ENCODE results near the gene CEP128. TPM values are rescaled to one million over a fixed set of nuclear protein-coding genes. Genes with fewer than 3 reads are reported as not detected.

CEP128 gene
- polyA plus RNA-seq, 1 donor = 8.0 TPM

DNA sequence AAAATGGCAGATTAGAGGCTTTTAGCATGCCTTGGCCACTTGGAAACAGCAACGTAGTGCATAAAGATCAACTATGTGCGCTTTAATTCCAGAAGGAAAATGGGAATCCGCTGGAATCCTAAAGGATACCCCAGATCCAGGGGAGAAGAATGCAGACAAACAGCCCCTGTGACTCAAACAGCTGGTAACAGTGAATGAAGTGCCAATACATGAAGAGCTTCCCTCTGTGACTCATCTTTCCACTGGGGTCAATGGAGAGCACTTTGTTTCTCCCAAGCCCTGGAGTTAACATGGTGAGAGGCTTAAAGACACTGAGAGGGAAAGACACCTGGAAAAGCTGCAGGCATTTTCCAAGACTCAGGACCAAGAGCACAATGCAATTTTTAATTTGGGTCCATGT, 263.1 kb downstream of the CEP128 start:
- no peak for DNase-seq

DNA sequence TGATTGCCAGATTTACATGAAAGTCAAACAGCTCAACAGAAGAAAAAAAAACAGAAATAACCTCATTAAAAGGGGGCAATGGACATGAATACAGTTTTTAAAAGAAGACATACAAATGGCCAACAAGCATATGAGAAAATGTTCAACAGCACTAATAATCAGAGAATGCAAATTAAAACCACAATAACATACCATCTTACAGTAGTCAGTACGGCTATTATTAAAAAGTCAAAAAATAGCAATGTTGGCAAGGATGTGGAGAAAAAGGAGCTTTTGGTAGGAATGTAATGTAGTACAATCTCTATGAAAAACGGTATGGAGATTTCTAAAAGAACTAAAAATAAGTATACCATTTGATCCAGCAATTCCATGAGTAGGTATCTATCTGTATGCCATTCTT, 272.1 kb downstream of the CEP128 start:
- no peak for DNase-seq

DNA sequence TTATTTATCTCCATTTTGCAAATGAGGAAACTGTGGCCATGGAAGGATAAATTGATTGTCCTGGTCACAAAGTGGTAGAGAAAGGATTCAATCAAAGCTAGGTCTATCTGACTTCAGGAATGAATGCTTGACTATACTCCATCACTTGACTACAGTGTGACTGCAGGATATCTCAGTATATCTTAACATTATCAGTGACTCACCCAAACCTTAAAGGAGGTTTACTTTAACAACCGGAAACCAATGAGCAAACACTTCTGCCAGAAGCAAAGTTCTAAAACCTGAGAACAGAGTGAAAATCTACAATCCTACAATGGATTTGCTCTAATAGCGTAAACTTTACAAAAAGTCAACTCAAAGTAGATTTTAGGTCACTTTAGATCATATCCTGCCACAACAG, 277.0 kb downstream of the CEP128 start:
- no peak for DNase-seq

DNA sequence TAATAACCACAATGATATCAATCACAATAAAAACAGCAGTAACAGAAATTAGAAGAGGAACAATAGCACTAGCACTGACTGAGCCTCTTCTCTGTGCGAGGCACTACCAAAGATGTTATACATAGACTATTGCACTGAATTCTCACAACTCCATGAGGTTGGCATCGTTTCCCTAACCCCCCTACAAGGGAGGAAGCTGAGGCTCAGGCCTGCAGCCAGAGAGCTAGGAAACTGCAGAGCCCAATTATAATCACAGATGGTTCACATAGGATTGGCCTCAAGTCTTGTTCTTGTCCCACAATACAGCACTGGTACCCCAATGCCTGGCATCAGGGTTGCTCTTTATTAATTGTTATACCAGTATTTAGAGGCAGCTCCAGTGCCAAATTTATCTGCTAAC, 278.0 kb downstream of the CEP128 start:
- no peak for DNase-seq

DNA sequence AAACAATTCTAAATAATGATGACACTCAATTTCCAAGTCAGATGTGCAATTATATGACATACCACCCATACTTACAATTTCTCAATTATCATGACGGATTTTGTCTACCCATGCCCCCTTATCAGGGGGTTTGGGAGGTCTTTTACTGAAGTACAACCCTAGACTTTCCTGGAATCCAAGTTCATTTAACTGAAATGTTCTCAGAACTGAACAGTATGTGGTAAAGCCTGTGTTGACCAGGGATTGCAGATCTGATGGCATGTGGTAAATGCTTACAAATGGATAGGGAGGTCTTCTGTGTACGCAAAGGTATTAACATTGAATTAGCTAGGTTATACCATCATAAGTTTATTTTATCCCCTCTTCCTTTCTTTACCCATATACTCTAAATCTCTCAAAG, 281.8 kb downstream of the CEP128 start:
- no peak for DNase-seq

DNA sequence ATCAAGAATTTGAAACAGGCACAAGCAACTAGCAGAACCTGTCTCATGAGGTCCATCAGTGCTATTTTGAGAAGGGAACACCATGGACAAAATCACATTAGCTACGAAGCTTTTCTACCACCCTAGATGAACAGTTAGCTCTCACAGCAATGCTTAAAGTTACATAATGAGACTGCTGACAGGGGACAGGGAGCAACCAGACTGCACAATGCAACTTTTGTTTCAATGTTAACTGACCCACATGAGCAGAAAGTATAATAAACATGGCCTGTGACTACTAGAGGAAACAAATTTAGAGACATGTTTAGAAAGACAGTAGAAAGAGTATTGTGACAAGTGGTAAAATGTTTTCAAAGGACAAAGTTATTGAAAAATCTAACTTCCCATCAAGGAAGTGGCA, 282.8 kb downstream of the CEP128 start:
- no peak for DNase-seq

DNA sequence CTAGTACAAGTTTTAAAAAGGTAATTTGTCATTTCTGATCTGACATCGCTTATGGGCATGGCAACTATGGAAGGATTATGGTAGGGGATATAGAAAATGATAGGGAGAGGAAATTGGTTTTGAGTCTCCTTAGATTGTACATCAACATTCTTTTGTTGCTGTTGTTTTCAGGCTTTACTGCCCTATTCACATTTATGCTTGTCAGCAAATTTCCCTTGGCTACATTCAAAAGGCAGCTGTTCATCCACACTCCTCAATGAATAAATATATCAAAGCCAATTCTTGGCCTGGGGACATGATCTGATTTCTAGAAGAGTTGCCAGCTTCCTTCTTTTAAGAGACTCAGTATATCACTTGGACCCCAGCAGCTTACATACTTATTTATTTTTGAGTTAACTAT, 283.4 kb downstream of the CEP128 start:
- no peak for DNase-seq

DNA sequence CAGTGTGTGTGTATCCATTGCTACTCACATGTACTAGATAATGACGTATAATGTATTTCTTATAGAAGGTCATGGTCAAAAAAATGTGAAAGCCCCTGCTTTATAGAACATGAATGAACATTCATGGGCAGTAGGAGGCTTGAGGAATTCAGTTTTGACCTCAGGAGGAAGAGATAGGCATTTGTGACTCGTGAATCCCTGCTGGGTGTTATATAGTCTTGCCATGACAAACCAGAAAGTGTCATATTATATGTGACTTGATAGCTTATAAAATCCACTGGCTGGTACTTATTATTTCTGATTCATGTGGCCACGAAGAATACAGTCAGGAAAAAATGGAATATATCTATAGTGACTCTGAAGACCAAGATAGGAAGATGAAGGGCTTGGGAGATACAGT, 287.6 kb downstream of the CEP128 start:
- no peak for DNase-seq

DNA sequence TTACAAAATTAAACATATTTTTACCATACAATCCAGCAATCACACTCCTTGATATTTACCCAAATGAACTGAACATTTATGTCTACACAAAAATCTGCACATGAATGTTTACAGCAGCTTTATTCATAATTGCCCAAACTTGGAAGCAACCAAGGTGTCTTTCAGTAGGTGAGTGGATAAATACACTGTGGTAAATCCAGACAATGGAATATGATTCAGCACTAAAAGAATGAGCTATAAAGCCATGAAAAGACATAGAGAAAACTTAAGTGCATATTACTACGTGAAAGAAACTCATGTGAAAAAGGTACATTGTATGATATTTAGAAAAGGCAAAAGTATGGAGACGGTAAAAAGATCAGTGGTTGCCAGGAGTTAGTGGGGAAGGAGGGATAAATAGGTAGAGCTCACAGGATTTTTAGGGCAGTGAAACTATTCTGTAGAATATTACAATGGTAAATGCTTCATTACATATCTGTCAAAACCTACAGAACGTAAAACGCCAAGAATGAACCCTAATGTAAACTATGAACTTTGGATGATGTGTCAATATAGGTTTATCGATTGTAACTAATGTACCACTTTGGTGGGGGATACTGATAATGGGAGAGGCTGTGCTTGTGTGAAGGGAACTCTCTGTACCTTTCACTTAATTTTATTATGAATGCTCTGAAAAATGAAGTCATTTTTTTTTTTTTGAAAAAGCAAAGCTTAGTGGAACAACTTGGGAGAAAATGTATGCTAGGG, 295.7 kb downstream of the CEP128 start:
- DNase-seq = no peak

DNA sequence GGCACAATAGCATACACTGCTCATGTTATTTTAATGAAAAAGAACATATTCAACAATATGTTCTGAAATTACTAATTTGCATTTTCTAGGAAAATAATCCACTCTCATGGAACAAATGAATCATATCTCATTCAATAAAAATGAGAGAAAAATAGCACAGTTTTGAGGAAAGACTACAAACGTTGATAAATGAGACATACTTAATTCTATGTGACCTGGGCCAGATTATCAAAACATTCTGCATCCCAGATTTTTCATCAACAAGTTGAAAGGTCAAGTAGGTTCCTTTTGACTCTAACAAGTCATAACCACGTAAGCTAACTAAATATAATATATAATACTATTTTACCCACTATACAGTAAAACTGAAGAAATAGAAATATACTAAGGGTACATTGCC, 296.7 kb downstream of the CEP128 start:
- DNase-seq = no peak

DNA sequence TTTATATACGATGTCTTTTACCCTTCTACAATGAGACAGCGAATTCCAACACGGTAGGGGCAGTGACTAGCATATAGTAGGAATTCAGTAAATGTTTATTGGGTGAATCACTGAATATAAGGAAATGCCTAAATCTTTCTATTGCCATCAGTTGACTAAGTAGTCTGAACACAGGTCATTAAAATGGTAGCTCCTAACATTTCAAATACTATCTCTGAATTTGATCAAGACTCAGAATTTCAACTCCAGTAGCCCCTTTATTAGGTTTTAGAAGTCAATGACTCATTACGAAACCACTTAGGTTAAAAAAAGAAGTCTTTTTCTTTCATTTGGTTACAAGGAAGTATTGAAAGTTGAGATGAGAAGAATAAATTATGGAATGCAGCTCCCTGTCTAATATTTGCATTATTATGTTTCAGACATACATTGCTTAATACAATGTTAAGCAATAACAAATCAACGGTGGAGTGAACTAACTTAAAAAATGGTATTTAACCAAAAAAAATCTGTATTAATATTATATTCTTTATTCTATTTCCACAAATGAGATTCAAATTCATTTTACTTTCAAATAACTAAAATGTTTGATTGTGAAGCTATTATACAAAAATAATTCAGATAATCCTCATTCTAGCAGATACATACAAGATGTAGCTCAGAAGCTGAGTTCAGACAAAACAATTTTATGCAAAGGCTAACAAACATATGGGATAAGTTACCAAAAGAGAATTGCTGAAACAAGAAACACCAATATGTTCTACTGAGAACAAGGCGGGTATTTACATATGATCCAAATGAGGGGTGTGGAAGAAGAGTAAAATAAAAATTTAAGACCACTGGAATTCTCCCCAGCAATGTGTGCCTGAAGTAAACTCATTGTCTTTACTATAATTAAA, 302.7 kb downstream of the CEP128 start:
- DNase-seq = no peak

DNA sequence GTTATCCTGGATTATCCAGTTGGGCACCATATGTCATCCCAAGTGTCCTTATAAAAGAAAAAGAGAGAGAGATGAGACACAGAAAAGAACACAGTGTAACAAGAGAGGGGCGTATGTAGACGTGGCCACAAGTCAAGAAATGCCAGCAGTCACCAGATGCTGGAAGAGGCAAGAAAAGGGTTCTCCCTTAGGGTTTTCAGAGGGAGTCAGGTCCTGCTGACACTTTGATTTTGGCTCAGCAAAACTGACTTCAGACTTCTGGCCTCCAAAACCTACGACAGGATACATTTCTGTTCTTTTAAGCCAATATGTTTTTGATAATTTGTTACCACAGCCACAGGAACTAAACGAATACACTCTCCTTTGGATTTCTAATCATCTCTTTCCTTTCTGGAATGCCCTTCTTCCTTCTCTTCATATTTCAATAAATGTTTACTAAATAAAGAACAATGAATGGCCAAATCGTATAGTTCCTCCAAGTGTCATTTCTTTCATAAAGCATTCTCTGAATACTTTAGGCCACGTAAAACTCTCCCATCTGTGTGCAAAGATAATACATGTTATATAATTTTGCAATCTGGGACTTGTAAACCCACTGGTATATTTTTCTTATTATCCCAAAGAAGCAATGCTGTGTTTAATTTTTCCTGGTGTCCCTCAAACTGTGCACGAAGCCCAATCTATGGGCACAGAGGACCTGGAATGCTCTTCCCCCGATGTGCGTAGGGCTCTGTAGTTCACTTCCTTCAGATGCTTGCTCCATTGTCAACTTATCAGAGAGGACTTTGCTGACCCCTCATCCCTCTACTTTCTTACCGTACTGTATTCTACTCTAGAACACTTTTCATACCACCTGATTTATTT, 303.6 kb downstream of the CEP128 start:
- no peak for DNase-seq

DNA sequence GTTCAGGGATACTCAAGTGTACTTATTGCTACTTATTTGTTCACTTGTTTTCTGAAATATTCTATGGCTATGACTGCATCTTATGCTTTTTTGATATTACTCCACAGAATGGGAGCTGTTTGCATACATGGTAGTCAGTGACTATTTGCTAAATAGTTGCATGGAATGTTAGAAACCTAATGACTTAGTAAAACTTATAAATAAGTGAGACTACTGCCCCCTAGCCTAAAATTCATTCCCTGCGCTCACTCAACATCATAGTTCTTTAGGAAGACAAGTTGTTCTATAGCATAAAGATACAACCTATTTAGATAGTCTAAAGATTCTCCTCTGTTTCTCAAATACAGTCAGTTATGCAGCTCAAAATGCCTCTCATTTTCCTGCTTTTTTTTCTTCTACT, 305.5 kb downstream of the CEP128 start:
- no peak for DNase-seq

DNA sequence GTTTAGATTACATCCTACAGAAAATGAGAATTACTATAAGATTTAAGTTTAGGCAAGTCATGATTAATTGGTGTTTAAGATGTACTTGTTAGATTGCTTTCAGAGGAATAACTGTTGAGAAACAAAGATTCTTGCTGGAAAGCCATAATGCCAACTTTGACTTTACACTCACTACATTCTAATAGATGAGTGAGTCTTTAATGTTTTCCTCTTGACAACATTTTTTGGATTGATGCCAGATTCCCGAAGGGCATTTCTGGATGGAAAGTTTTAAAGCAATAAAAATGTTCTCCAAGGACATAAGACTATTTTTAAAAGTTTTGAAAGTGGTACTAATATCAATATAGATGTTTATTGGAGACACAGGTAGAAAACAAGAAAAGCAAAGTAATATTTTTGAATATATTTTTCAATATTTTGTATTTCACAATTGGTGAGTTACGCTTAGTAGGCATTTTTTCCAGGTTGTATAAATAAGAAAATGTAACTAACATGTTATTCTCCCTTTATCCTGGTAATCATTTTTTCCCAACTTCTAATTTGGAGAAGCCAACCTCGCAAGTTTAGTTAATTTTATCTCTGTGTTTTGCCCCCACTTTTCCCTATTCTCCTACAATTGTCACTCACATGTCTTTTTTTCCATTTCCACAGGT, 307.3 kb downstream of the CEP128 start:
- DNase-seq = peak; percentile 3

DNA sequence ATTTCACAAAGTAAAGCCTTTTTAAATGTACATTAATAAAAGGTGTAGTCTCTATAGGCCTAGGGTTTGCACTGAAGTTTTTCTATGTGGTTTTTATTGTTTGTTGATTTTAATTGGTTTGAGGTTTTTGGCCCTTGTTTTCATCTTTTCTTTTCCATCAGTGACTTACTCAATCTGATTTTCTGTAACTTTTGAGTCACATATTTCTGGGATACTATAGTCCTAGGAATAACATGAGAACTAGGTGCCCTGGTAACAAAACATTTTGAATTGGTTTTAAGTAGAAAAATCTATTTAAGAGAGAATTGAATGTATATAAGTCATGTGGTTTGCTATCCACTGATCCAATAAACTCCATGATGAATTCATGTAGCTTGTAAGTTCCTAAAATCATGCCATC, 311.9 kb downstream of the CEP128 start:
- DNase-seq = no peak

DNA sequence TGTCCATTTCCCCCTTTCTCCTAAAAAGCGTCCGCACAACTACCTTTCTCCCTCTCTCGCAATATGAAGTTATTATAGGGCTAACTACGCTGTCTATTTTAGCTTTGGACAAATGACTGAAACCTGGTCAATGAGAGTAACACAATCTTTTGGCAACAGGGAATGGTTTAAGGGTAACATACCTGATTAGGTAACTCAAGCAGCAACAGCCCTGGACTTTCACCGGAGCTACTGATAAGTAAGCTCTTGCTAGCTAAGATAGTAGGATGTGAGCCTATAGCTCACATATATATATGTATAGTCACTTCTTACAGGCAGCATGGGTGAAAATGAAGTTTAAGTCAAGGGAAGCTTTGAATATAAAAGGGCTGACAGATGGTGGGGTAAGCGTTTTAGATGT, 313.0 kb downstream of the CEP128 start:
- no peak for DNase-seq

DNA sequence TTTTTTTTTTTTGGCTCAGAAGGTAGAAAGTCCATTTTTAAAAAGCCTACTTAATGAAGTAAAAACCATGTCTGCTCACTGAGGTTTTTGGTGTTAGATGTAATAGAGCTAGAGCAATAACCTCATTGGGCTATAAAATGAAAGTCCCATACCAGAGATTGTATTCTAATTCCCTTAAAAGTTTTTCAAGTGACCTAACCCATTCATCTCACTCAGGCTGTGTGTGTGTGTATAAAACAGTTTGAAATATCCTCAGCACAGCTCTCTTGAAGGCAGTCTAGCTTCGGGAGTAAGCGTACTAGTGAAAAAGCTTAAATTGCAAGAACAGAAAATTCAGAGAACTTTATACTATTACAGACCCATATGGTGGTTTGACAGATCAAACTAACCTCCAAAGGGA, 313.8 kb downstream of the CEP128 start:
- no peak for DNase-seq

DNA sequence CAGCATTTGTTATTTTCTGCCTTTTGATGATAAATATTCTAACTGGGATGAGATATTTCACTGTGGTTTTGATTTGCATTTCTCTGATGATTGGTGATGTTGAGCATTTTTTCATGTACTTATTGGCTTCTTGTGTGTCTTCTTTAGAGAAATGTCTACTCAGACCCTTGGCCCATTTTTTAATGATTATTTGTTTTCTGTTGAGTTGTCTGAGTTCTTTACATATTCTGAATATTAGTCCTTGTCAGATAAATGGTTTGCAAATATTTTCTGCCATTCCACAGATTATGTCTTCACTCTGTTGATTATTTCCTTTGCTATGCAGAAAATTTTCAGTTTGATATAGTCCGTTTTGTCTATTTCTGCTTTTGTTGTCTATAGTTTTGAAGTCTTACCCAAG, 317.0 kb downstream of the CEP128 start:
- no peak for DNase-seq

DNA sequence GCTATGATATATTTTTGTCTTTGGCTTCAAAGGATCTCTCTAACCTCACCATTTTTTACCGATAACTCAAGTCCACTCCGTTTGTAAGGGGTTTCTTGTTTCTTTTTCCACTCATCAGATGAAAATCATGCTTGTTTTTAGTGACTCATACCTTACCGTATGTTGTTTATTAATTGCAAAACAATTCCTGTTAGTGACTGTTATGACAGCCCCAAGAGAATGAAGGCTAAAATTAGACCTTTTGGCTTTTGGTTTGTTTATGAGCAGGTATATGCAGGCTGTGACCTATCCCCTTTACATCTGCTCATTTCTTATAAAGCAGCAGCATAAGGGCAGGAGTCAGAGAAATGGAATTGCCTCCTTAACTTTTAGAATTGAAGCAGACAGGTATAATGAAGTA, 319.8 kb downstream of the CEP128 start:
- DNase-seq = no peak

DNA sequence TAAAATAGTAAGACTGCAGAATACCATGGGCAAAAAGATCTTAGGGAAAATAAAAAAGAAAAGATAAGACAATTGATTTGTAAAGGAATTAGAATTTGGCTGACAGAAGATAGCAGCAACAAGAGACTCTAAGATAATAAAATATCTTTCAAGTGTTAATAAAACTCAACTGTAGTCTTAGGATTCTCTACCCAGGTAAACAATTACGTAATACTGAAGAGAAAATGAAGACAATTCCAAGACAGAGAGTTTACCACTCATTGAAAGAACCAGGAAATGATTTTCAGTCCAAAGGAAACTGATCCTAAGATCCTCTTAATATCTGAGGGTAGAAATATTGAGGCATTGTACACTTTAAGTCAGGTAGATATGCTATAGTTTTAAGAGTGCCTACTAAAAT, 321.1 kb downstream of the CEP128 start:
- DNase-seq = no peak

DNA sequence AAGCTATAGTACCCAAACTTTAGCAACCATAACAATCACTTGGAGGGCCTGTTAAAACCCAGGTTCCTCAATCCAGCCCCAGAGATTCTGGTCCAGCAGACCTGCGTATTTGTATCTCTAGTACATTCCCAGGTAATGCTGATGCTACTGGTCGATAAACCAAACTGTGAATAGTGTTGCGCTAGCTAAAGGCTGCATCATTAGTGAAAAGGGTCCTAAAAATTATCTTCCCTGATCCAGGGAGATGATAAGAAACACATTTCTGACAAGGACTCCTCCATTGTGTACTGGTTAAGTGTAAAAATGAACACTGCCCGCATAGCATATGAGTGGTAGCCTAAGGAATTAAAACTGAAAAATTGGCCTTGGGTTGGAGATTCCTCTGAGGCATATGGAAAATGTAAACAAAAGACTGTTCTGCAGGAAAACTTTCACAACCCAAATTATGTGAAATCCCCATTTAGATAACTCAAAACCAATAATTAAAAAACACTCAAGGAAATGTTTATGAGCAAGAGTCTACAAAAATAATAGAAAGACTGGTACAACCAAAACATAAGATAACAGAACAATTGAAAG, 322.7 kb downstream of the CEP128 start:
- no peak for DNase-seq

DNA sequence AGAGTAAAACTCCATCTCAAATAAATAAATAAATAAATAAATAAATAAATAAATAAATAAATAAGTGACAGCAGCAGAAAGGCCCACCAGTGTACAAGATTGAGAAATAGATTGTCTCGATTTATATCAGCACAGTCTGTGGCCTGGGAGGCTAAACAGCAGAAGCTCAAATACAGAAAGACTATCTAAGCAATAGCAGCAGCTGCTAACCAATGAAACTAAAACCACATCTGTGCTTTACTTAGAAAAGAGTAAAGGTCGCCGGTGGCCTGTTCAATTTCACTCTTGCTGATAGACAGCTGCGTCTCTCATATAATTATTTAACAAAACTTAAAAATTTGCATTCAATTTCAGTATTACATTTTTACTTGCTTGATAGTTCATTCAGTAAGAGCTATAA, 325.7 kb downstream of the CEP128 start:
- no peak for DNase-seq

Data from left kidney (tissue), 2 donors.